Mucosa of stomach (tissue), 1 donor: ENCODE results near the gene ATF6.
A peak's percentile ranks its signal among the peaks of the same experiment; 100 is the strongest.
"Not testable (repeated sequence)": the region's sequence is repeated elsewhere in the genome, so short reads cannot be mapped to it uniquely, and the experiment has no call there.

ENCODE experiments used
- H3K27me3 ChIP-seq: one replicate; pipeline ENCODE4 v1.7.0; 2013; ENCODE audit warnings: mild to moderate bottlenecking, low read length; ENCODE audit not compliant: control insufficient read depth, insufficient read depth
- H3K36me3 ChIP-seq: one replicate; pipeline ENCODE4 v1.7.0; 2013; ENCODE audit warnings: low read length; ENCODE audit not compliant: control insufficient read depth, insufficient read depth
- H3K4me1 ChIP-seq: one replicate; pipeline ENCODE4 v1.7.0; 2013; ENCODE audit warnings: mild to moderate bottlenecking, low read length; ENCODE audit not compliant: control insufficient read depth, insufficient read depth
- H3K4me3 ChIP-seq: one replicate; pipeline ENCODE4 v1.7.0; 2013; ENCODE audit warnings: low read length
- H3K9ac ChIP-seq: one replicate; pipeline ENCODE4 v1.7.0; 2013; ENCODE audit warnings: mild to moderate bottlenecking, low read length, moderate library complexity
- H3K9me3 ChIP-seq: one replicate; pipeline ENCODE4 v1.7.0; 2013; ENCODE audit warnings: mild to moderate bottlenecking, low read length, moderate library complexity; ENCODE audit not compliant: control insufficient read depth
- donor health status: Pancreatic carcinoma.

ATF6 gene

GRCh38 chr1:161766102-161766981 is at the start of gene ATF6:
ATF6 (plus strand) TSS chr1:161766320; CDS start chr1:161766361, 41 bp downstream.
- Histone ChIP-seq H3K4me3 (peak within 1 kb of the TSS; percentile 100), H3K4me1 (peaks cover 7% of the 10 kb centered on the region), H3K9ac (peak within 1 kb of the TSS; percentile 99), H3K27me3 (no peaks in the 10 kb centered on the region), H3K9me3 (no peaks in the 10 kb centered on the region), H3K36me3 (no peaks in the 10 kb centered on the region)

- no peaks in the 10 kb centered on the region for H3K9me3 ChIP-seq
- no peaks in the 10 kb centered on the region for H3K36me3 ChIP-seq
- no peak overlapping the region for H3K9ac ChIP-seq
- H3K4me1 ChIP-seq, result no peaks in the 10 kb centered on the region
- H3K4me3 ChIP-seq, result no peak overlapping the region
- peaks cover 32% of the 10 kb centered on the region for H3K27me3 ChIP-seq
Measured at GRCh38 chr1:161718559-161719324, 47.4 kb upstream of the ATF6 start.

- Histone ChIP-seq H3K27me3 (peaks cover 34% of the 10 kb centered on the region), H3K9me3 (no peaks in the 10 kb centered on the region), H3K4me3 (no peak overlapping the region), H3K9ac (no peak overlapping the region), H3K4me1 (no peaks in the 10 kb centered on the region), H3K36me3 (no peaks in the 10 kb centered on the region)
Measured at GRCh38 chr1:161719325-161719611, 46.9 kb upstream of the ATF6 start.

GRCh38 chr1:161720422-161720821 is 45.7 kb upstream of the ATF6 start:
- H3K27me3 ChIP-seq, result peaks cover 40% of the 10 kb centered on the region
- no peaks in the 10 kb centered on the region for H3K4me1 ChIP-seq
- no peaks in the 10 kb centered on the region for H3K9me3 ChIP-seq
- no peaks in the 10 kb centered on the region for H3K36me3 ChIP-seq
- no peak overlapping the region for H3K4me3 ChIP-seq
- H3K9ac ChIP-seq, result no peak overlapping the region

GRCh38 chr1:161720956-161721737 is 45.0 kb upstream of the ATF6 start, which contains the start of gene FCRLB:
FCRLB (plus strand) TSS chr1:161721544; CDS start chr1:161722673, 1,129 bp downstream.
- Histone ChIP-seq H3K4me3 (no peak within 1 kb of the TSS), H3K36me3 (no peaks in the 10 kb centered on the region), H3K27me3 (peaks cover 44% of the 10 kb centered on the region), H3K4me1 (no peaks in the 10 kb centered on the region), H3K9ac (no peak within 1 kb of the TSS), H3K9me3 (no peaks in the 10 kb centered on the region)

- no peaks in the 10 kb centered on the region for H3K4me1 ChIP-seq
- H3K9ac ChIP-seq, result no peak overlapping the region
- H3K4me3 ChIP-seq, result no peak overlapping the region
- H3K36me3 ChIP-seq, result no peaks in the 10 kb centered on the region
- peaks cover 48% of the 10 kb centered on the region for H3K27me3 ChIP-seq
- no peaks in the 10 kb centered on the region for H3K9me3 ChIP-seq
Measured at GRCh38 chr1:161721738-161722343, 44.3 kb upstream of the ATF6 start.

- Histone ChIP-seq H3K9me3 (no peaks in the 10 kb centered on the region), H3K4me1 (no peaks in the 10 kb centered on the region), H3K4me3 (no peak overlapping the region), H3K9ac (no peak overlapping the region), H3K27me3 (peaks cover 52% of the 10 kb centered on the region), H3K36me3 (no peaks in the 10 kb centered on the region)
Measured at GRCh38 chr1:161722406-161722805, 43.7 kb upstream of the ATF6 start.

GRCh38 chr1:161723459-161724141 is 42.5 kb upstream of the ATF6 start:
- no peaks in the 10 kb centered on the region for H3K4me1 ChIP-seq
- peaks cover 55% of the 10 kb centered on the region for H3K27me3 ChIP-seq
- H3K4me3 ChIP-seq, result no peak overlapping the region
- H3K36me3 ChIP-seq, result no peaks in the 10 kb centered on the region
- H3K9ac ChIP-seq, result no peak overlapping the region
- no peaks in the 10 kb centered on the region for H3K9me3 ChIP-seq

- H3K9me3 ChIP-seq, H3K4me1 ChIP-seq, H3K36me3 ChIP-seq: not testable (repeated sequence)
- Histone ChIP-seq H3K4me3 (peak overlapping the region; percentile 47), H3K27me3 (peaks cover 55% of the 10 kb centered on the region), H3K9ac (peak overlapping the region; percentile 49)
Measured at GRCh38 chr1:161725258-161725907, 40.7 kb upstream of the ATF6 start.

- no peaks in the 10 kb centered on the region for H3K9me3 ChIP-seq
- peak overlapping the region; percentile 49 for H3K9ac ChIP-seq
- H3K4me3 ChIP-seq, result peak overlapping the region; percentile 47
- H3K36me3 ChIP-seq, result no peaks in the 10 kb centered on the region
- H3K27me3 ChIP-seq, result peaks cover 55% of the 10 kb centered on the region
- no peaks in the 10 kb centered on the region for H3K4me1 ChIP-seq
Measured at GRCh38 chr1:161725908-161726472, 40.1 kb upstream of the ATF6 start.
